PC-3 (cell line): ENCODE results near the gene S100A7A. TPM values are rescaled to one million over a fixed set of nuclear protein-coding genes. Genes with fewer than 3 reads are reported as not detected.

Source experiments
- ATAC-seq: fragments of 200-7000 bp; cut with Tn5 transposase; 2 replicates; pipeline ENCODE4 v1.9.1; 2020; ENCODE audit warnings: mild to moderate bottlenecking, moderate library complexity
- BruUV-seq: library from RNA; stranded (reverse); fragments of 400-500 nt; replicated peaks from 2 replicates; lab custom pipeline; 2021; lab: Mats Ljungman, UMichigan
- CTCF ChIA-PET: fragments of 300-600 bp; sonication (Branson Sonifier 250); formaldehyde crosslinking; loops from one replicate; lab custom pipeline; 2022; ENCODE audit warnings: antibody characterized with exemption; lab: Charles Lee
- POLR2A ChIA-PET: fragments of 300-600 bp; sonication (Branson Sonifier 250); formaldehyde crosslinking; loops from one replicate; lab custom pipeline; 2022; ENCODE audit warnings: antibody characterized with exemption; ENCODE audit not compliant: unreplicated experiment; lab: Charles Lee
- DNase-seq: peaks from one replicate; pipeline ENCODE4 v3.0.0-alpha.2; 2015
- H2AFZ ChIP-seq: fragments of 300-600 bp; sonication (generic); 2 replicates; pipeline ENCODE4 v1.6.0; 2016; ENCODE audit warnings: antibody characterized with exemption, low read length
- H3F3A ChIP-seq: fragments of 300-600 bp; sonication (generic); one replicate; pipeline ENCODE4 v1.6.0; 2017; ENCODE audit warnings: antibody characterized with exemption, low read length, control low read depth, mild to moderate bottlenecking; ENCODE audit not compliant: unreplicated experiment
- H3K27ac ChIP-seq: fragments of 300-600 bp; sonication (generic); 2 replicates; pipeline ENCODE4 v1.5.1; 2016; ENCODE audit warnings: mild to moderate bottlenecking, low read length
- H3K27me3 ChIP-seq: fragments of 300-600 bp; sonication (generic); 2 replicates; pipeline ENCODE4 v1.6.1; 2016; ENCODE audit warnings: low read length, mixed read lengths
- H3K36me3 ChIP-seq: fragments of 300-600 bp; sonication (generic); 2 replicates; pipeline ENCODE4 v1.6.1; 2016; ENCODE audit warnings: low read depth, mixed run types, low read length, mixed read lengths
- H3K4me1 ChIP-seq: fragments of 300-600 bp; sonication (generic); 2 replicates; pipeline ENCODE4 v1.5.1; 2016; ENCODE audit warnings: low read length; ENCODE audit not compliant: insufficient read depth
- H3K4me2 ChIP-seq: fragments of 300-600 bp; sonication (generic); 2 replicates; pipeline ENCODE4 v1.6.0; 2016; ENCODE audit warnings: low read length
- H3K4me3 ChIP-seq: fragments of 300-600 bp; sonication (generic); 2 replicates; pipeline ENCODE4 v1.5.1; 2016; ENCODE audit warnings: mild to moderate bottlenecking, low read length, mixed read lengths
- H3K79me2 ChIP-seq: fragments of 300-600 bp; sonication (generic); 2 replicates; pipeline ENCODE4 v1.6.1; 2017; ENCODE audit warnings: low read length, mixed read lengths
- H3K9ac ChIP-seq: fragments of 300-600 bp; sonication (generic); 2 replicates; pipeline ENCODE4 v1.6.0; 2016; ENCODE audit warnings: mild to moderate bottlenecking, low read length
- H3K9me2 ChIP-seq: fragments of 300-600 bp; sonication (generic); replicated peaks from 2 replicates; pipeline ENCODE4 v1.6.1; 2016; ENCODE audit warnings: mixed run types, low read length, mixed read lengths
- H3K9me3 ChIP-seq: fragments of 300-600 bp; sonication (generic); 2 replicates; pipeline ENCODE4 v1.6.1; 2016; ENCODE audit warnings: low read length, mixed read lengths
- H4K20me1 ChIP-seq: fragments of 300-600 bp; sonication (generic); 2 replicates; pipeline ENCODE4 v1.6.1; 2016; ENCODE audit warnings: low read length, mixed read lengths
- EZH2 ChIP-seq: fragments of 300-600 bp; sonication (generic); IDR thresholded peaks from one replicate; pipeline ENCODE4 v1.6.1; 2017; ENCODE audit warnings: antibody characterized with exemption, mild to moderate bottlenecking, low read length; ENCODE audit not compliant: unreplicated experiment
- EZH2phosphoT487 ChIP-seq: fragments of 300-600 bp; sonication (generic); IDR thresholded peaks from 2 replicates; pipeline ENCODE4 v1.6.1; 2018; ENCODE audit warnings: mild to moderate bottlenecking, antibody characterized with exemption, low read length, borderline replicate concordance
- intact Hi-C: fragments of 100-400 bp; cut with micrococcal nuclease; formaldehyde crosslinking; loops from 2 replicates; pipeline ENCODE4 v1.9.0; 2023
- total RNA-seq: library from RNA; depleted of rRNA; stranded (reverse); fragments of >200 nt; gene quantifications from 2 replicates; pipeline ENCODE4 v1.2.3, GENCODE V29; 2014
- TF ChIP-seq, protein P1 (sequence below): fragments of 300-600 bp; sonication (generic); conservative IDR thresholded peaks from 2 replicates; pipeline ENCODE4 v1.5.1; 2017; ENCODE audit warnings: antibody characterized with exemption, low read depth, mild to moderate bottlenecking, low read length

The S100A7A gene
- total RNA-seq, 1 experiment from 2014 or later = not detected

DNA sequence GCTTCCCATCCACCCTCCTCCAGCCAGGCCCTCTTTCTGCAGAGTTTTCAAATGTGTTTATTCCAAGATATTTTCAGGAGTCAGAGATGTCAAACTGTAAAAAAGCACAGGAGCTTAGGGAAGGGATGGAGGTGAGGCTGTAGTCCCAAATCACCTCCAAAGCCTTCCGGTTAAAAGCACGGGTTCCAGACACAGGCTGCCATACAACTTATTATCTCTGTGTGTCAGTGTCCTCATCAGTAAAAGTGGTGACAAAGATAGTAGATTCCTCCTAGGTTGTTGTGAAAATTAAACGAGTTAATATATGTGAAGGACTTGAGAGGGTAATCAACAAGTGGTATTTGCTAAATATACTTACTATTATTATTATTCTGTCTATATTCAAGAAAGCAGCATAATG lies 15.1 kb downstream of the S100A7A start:
- Histone ChIP-seq H3K4me2 (no peak overlapping the region), H3F3A (no peaks in the 10 kb centered on the region), H3K9me3 (no peaks in the 10 kb centered on the region), H3K79me2 (no peaks in the 10 kb centered on the region), H3K4me3 (no peak overlapping the region), H2AFZ (no peak overlapping the region), H3K9me2 (no peaks in the 10 kb centered on the region), H3K4me1 (no peaks in the 10 kb centered on the region), H3K27me3 (peaks cover 72% of the 10 kb centered on the region), H3K36me3 (no peaks in the 10 kb centered on the region), H4K20me1 (no peaks in the 10 kb centered on the region), H3K27ac (no peak overlapping the region), H3K9ac (no peak overlapping the region)
- DNase-seq (no peak), ATAC-seq (no peak)
- intact Hi-C loops = no loop called here
- no peak for TF ChIP-seq EZH2phosphoT487
- TF ChIP-seq, protein P1, sequence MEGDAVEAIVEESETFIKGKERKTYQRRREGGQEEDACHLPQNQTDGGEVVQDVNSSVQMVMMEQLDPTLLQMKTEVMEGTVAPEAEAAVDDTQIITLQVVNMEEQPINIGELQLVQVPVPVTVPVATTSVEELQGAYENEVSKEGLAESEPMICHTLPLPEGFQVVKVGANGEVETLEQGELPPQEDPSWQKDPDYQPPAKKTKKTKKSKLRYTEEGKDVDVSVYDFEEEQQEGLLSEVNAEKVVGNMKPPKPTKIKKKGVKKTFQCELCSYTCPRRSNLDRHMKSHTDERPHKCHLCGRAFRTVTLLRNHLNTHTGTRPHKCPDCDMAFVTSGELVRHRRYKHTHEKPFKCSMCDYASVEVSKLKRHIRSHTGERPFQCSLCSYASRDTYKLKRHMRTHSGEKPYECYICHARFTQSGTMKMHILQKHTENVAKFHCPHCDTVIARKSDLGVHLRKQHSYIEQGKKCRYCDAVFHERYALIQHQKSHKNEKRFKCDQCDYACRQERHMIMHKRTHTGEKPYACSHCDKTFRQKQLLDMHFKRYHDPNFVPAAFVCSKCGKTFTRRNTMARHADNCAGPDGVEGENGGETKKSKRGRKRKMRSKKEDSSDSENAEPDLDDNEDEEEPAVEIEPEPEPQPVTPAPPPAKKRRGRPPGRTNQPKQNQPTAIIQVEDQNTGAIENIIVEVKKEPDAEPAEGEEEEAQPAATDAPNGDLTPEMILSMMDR = no peak
- no peak for TF ChIP-seq EZH2
- POLR2A ChIA-PET = no interaction called here
- BruUV-seq = no TSS peak
- CTCF ChIA-PET = no interaction called here

DNA sequence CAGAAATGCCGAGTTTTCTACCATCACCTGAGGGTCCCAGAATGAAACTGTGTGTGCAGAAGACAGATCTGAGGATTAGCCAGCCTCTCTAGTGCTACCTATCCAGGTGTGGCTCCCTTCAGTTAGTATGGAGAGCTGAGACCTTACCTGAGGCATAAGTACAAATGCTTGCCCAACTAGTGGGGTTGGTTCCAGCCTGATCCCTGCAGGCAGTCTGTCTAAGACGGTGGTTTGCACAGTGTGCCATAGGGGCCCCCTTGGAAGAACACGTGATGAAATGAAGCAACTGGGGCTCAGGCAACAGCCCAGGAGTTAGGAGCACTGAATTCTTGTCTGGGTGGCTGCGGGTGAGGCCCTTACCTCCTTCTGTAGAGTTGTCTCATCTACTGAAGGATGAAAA lies 15.6 kb downstream of the S100A7A start:
- no peak for ATAC-seq
- no TSS peak for BruUV-seq
- Histone ChIP-seq H3K4me1 (no peaks in the 10 kb centered on the region), H3K9ac (no peak overlapping the region), H3K9me3 (no peaks in the 10 kb centered on the region), H3K79me2 (no peaks in the 10 kb centered on the region), H3K4me3 (no peak overlapping the region), H3K27ac (no peak overlapping the region), H2AFZ (no peak overlapping the region), H3K36me3 (no peaks in the 10 kb centered on the region), H3K4me2 (no peak overlapping the region), H3F3A (no peaks in the 10 kb centered on the region), H3K27me3 (peaks cover 72% of the 10 kb centered on the region), H4K20me1 (no peaks in the 10 kb centered on the region), H3K9me2 (no peaks in the 10 kb centered on the region)
- ChIA-PET POLR2A (no interaction called here), CTCF (no interaction called here)
- DNase-seq = no peak
- intact Hi-C loops = no loop called here
- TF ChIP-seq, protein P1 = no peak
- TF ChIP-seq EZH2phosphoT487 (no peak), EZH2 (no peak)

DNA sequence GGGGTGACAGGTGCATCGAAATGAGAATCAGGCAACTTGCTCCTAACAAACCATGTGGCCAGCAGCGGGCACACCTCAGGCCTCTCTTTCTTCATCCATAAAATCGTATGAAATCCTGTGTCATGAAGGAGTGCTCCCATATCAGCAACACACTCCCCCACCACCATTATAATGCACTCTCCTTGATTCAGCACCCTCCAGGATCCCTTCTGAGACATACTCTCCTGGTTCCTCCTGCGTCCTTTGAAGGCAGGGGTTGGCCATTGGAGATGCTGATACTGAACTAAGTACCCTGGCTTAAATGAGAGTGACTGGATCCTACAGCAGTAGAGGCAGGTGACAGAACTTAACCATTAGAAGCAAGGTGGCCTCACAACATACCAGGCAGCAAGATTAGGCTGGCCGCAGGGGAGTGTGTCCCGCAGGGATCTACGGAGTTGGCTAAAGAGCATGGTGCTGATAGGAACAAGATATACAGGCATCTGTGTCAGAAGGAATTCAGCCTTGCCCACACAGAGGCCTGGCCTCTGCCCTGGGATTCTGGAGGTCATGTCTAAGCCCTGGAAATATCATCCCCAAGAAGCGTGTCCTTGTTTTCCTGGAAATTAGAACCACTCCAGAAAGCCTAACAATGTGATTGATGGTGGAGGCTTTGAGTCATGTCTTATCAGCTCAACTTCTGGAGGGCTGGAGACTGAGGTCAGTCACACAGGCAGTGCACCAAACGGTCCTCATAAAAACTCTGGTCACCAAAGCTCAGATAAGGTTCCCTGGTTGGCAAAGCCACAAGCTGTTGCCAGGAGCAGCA lies 16.8 kb downstream of the S100A7A start:
- no TSS peak for BruUV-seq
- no peak overlapping the region for H3K4me3 ChIP-seq
- H2AFZ ChIP-seq = no peak overlapping the region
- H4K20me1 ChIP-seq = no peaks in the 10 kb centered on the region
- H3K9me2 ChIP-seq = no peaks in the 10 kb centered on the region
- H3K4me1 ChIP-seq = no peaks in the 10 kb centered on the region
- peaks cover 72% of the 10 kb centered on the region for H3K27me3 ChIP-seq
- intact Hi-C loops = no loop called here
- no peaks in the 10 kb centered on the region for H3K36me3 ChIP-seq
- ChIA-PET CTCF (no interaction called here), POLR2A (no interaction called here)
- H3K9ac ChIP-seq = no peak overlapping the region
- TF ChIP-seq, protein P1 = no peak
- no peak overlapping the region for H3K27ac ChIP-seq
- H3K4me2 ChIP-seq = no peak overlapping the region
- no peaks in the 10 kb centered on the region for H3K9me3 ChIP-seq
- no peaks in the 10 kb centered on the region for H3F3A ChIP-seq
- ATAC-seq = no peak
- H3K79me2 ChIP-seq = no peaks in the 10 kb centered on the region
- no peak for DNase-seq
